NB4 (cell line): ENCODE measurements around the gene S100A7A.

Source experiments
- MAX ChIP-seq: IDR thresholded peaks from 2 replicates; pipeline ENCODE4 v1.6.1; 2011; ENCODE audit warnings: low read depth, low read length
- POLR2A ChIP-seq: IDR thresholded peaks from 2 replicates; pipeline ENCODE4 v1.6.1; 2011; ENCODE audit warnings: mild to moderate bottlenecking; ENCODE audit not compliant: insufficient read length; ENCODE audit errors: extremely low read depth
- TF ChIP-seq, protein P1 (sequence below): IDR thresholded peaks from one replicate; pipeline ENCODE4 v1.5.1; 2012; ENCODE audit warnings: low read depth, low read length

DNA sequence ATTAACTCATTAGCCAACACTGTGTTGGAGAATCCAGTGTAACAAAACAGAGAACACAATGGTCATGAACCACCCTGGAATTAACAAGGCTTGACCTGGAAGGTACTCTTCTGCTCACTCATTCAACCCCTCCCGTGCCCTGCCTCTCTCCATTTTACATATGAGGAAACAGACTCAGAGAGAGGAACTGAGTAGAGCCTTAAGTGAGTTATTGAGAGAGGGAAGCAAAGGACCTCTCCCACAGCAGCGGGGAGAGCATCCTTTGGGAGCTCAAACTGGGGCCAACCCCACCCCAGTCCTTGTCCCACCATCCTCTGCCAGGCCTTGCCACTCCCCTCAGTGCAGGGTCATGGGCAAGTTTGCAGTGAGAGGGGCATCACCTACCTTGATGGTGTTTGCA, 42.2 kb upstream of the S100A7A start:
- no peak for TF ChIP-seq POLR2A
- TF ChIP-seq, protein P1, sequence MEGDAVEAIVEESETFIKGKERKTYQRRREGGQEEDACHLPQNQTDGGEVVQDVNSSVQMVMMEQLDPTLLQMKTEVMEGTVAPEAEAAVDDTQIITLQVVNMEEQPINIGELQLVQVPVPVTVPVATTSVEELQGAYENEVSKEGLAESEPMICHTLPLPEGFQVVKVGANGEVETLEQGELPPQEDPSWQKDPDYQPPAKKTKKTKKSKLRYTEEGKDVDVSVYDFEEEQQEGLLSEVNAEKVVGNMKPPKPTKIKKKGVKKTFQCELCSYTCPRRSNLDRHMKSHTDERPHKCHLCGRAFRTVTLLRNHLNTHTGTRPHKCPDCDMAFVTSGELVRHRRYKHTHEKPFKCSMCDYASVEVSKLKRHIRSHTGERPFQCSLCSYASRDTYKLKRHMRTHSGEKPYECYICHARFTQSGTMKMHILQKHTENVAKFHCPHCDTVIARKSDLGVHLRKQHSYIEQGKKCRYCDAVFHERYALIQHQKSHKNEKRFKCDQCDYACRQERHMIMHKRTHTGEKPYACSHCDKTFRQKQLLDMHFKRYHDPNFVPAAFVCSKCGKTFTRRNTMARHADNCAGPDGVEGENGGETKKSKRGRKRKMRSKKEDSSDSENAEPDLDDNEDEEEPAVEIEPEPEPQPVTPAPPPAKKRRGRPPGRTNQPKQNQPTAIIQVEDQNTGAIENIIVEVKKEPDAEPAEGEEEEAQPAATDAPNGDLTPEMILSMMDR = no peak
- no peak for TF ChIP-seq MAX
